B cell (primary cell): ENCODE data around the gene CBX7. TPM values are rescaled to one million over a fixed set of nuclear protein-coding genes. Genes with fewer than 3 reads are reported as not detected.
A peak's percentile ranks its signal among the peaks of the same experiment; 100 is the strongest.

Experiments used
- ATAC-seq: fragments of 200-7000 bp; cut with Tn5 transposase; one replicate; pipeline ENCODE4 v1.10.0; 2021; ENCODE audit warnings: low read depth, mild to moderate bottlenecking, moderate number of reproducible peaks, moderate library complexity
- CTCF ChIA-PET: fragments of 350-600 bp; sonication (Branson Sonifier 250); formaldehyde crosslinking; loops from one replicate; lab custom pipeline; 2021; ENCODE audit warnings: antibody characterized with exemption, inconsistent platforms; lab: Charles Lee
- POLR2A ChIA-PET: fragments of 350-600 bp; sonication (Branson Sonifier 250); formaldehyde crosslinking; loops from one replicate; lab custom pipeline; 2021; ENCODE audit warnings: antibody characterized with exemption; lab: Charles Lee
- DNase-seq: peaks from one replicate; pipeline ENCODE4 v3.0.0; 2013
- H2AFZ ChIP-seq: 2 replicates; pipeline ENCODE4 v1.6.1; 2012; ENCODE audit warnings: mild to moderate bottlenecking, low read depth, low read length; ENCODE audit not compliant: insufficient read depth, poor library complexity, severe bottlenecking
- H3K27ac ChIP-seq, 2 donors: 1 replicate in 1 of 2; 2 replicates in 1 of 2; pipeline ENCODE4 v1.5.1; 2012 to 2013; ENCODE audit warnings: low read length in 2 of 2, mild to moderate bottlenecking in 2 of 2, moderate library complexity in 1 of 2
- H3K27me3 ChIP-seq, 4 experiments: fragments of 200-600 bp in 1 of 4; sonication (generic) in 1 of 4; replicated peaks in 1 of 4; 1 replicate in 2 of 4; 2 replicates in 2 of 4; pipeline versions ENCODE4 v1.6.1 to v1.7.0; 2013 to 2016; ENCODE audit warnings: low read length in 3 of 4, mild to moderate bottlenecking in 2 of 4, mixed read lengths in 1 of 4, moderate library complexity in 1 of 4; ENCODE audit not compliant: insufficient read depth in 4 of 4, control insufficient read depth in 3 of 4; ENCODE audit errors: control extremely low read depth in 1 of 4
- H3K36me3 ChIP-seq, 2 experiments: replicated peaks in 1 of 2; 1 replicate in 1 of 2; 2 replicates in 1 of 2; pipeline versions ENCODE4 v1.6.1 to v1.7.1; 2013; ENCODE audit warnings: low read length in 1 of 2; ENCODE audit not compliant: insufficient read depth in 2 of 2, control insufficient read depth in 1 of 2; ENCODE audit errors: control extremely low read depth in 1 of 2, extremely low read depth in 1 of 2
- H3K4me1 ChIP-seq, 2 donors: fragments of 200-600 bp in 1 of 2; sonication (generic) in 1 of 2; 1 replicate in 1 of 2; 2 replicates in 1 of 2; pipeline versions ENCODE4 v1.5.1 to v1.6.1; 2013 to 2017; ENCODE audit warnings: low read length in 2 of 2; ENCODE audit not compliant: control insufficient read depth in 2 of 2, insufficient read depth in 2 of 2
- H3K4me2 ChIP-seq: replicated peaks from 2 replicates; pipeline ENCODE3; 2012; ENCODE audit warnings: mild to moderate bottlenecking, low read depth, low read length; ENCODE audit not compliant: poor library complexity, severe bottlenecking
- H3K4me3 ChIP-seq, 5 experiments: fragments of 200-600 bp in 1 of 5; sonication (generic) in 1 of 5; 1 replicate in 3 of 5; 2 replicates in 2 of 5; pipeline versions ENCODE4 v1.5.1 to v1.7.0; 2011 to 2016; ENCODE audit warnings: low read length in 4 of 5, mild to moderate bottlenecking in 4 of 5, low read depth in 2 of 5, control low read depth in 1 of 5, moderate library complexity in 1 of 5; ENCODE audit not compliant: insufficient read depth in 1 of 5; ENCODE audit errors: control extremely low read depth in 1 of 5, extremely low read depth in 1 of 5
- H3K79me2 ChIP-seq: fragments of 200-600 bp; sonication (generic); one replicate; pipeline ENCODE4 v1.6.0; 2016; ENCODE audit warnings: low read length; ENCODE audit not compliant: control insufficient read depth, insufficient read depth
- H3K9ac ChIP-seq: fragments of 200-600 bp; sonication (generic); 2 replicates; pipeline ENCODE4 v1.6.1; 2017; ENCODE audit warnings: mild to moderate bottlenecking, low read length, moderate library complexity
- H3K9me3 ChIP-seq, 3 donors: one replicate each; pipeline versions ENCODE4 v1.6.1 to v1.7.1; 2013; ENCODE audit warnings: low read length in 2 of 3; ENCODE audit not compliant: control insufficient read depth in 2 of 3, insufficient read depth in 1 of 3; ENCODE audit errors: control extremely low read depth in 1 of 3
- H4K20me1 ChIP-seq: 2 replicates; pipeline ENCODE4 v1.6.0; 2012; ENCODE audit warnings: mild to moderate bottlenecking, low read length; ENCODE audit not compliant: insufficient read depth, control insufficient read depth, poor library complexity, severe bottlenecking
- H3K27ac Mint-ChIP-seq: one replicate; pipeline ENCODE4 v1.8.0; 2021; ENCODE audit warnings: mixed read lengths
- H3K27me3 Mint-ChIP-seq: one replicate; pipeline ENCODE4 v1.8.0; 2021; ENCODE audit warnings: mixed read lengths
- H3K4me1 Mint-ChIP-seq: one replicate; pipeline ENCODE4 v1.8.0; 2021; ENCODE audit warnings: mixed read lengths
- H3K4me3 Mint-ChIP-seq: one replicate; pipeline ENCODE4 v1.8.0; 2021; ENCODE audit warnings: mixed read lengths
- H3K9me3 Mint-ChIP-seq: one replicate; pipeline ENCODE4 v1.8.0; 2022; ENCODE audit warnings: mixed read lengths; ENCODE audit not compliant: insufficient read depth
- EZH2 ChIP-seq: IDR thresholded peaks from 2 replicates; pipeline ENCODE4 v1.6.1; 2012; ENCODE audit warnings: borderline replicate concordance, low read depth, mild to moderate bottlenecking, moderate library complexity, low read length; ENCODE audit not compliant: insufficient read depth, poor library complexity, severe bottlenecking
- WGBS: methylation state at CpG from one replicate; pipeline ENCODE4 v1.1.5; 2013; ENCODE audit warnings: missing lambda C conversion rate; ENCODE audit not compliant: insufficient coverage; 5-methylcytosine and 5-hydroxymethylcytosine counted together
- intact Hi-C: fragments of 100-400 bp; cut with micrococcal nuclease; formaldehyde crosslinking; loops from one replicate; pipeline ENCODE4 v1.10.0; 2022
- polyA plus RNA-seq: library from polyadenylated mRNA; depleted of rRNA; stranded (reverse); fragments of >200 nt; gene quantifications from 2 replicates; pipeline ENCODE4 v1.2.3, GENCODE V29; 2012
- total RNA-seq, 2 donors: library from RNA; stranded (reverse); fragments of 120-200 nt in 1 of 2; gene quantifications; 1 replicate in 1 of 2; 2 replicates in 1 of 2; pipeline versions ENCODE4 v1.2.3 to v1.2.4, GENCODE V29; 2013 to 2022
- TF ChIP-seq, protein P1 (sequence below): fragments of 200-600 bp; IDR thresholded peaks from one replicate; pipeline ENCODE4 v1.8.0; 2022; ENCODE audit warnings: antibody characterized with exemption, mild to moderate bottlenecking

Gene CBX7
- total and polyA plus RNA-seq, 2 donors (not counting 1 experiment from before 2014, with no cell fraction given), result 83.6 to 141 TPM

DNA sequence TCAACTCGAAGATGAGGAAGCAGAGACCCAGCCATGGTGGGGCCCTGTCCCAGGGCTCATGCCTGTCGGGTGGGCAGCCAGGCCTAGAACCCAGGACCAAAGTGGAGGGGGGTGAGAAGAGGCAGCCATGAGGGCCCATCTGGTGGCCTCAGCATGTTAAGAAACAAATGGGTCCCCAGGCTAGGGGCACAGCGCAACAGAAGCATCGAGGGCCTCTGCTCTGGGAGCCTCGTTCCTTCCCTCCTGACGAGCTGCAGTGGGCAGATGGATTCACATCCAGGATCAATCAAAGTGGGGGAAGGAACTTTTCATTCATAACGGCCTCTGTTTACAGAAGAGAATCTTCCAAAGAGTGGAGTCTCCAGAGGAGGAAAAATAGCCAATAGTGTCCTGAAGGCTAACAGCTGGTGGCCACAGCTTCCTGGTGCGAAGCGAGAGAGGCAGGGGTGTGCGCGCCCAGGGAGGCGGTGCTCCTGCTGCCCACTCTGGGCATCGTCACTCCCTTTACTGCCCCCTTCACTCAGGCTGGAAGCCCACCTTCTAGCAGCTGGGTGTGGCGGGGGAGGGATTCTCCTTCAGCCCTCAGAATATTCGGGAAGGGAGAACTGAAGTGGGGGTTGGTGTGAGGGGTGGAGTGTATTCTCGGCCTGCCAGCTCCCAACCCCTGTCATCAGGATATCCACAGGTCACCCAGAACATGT lies 4.3 kb downstream of the CBX7 start:
- intact Hi-C loops, result no loop called here
- H3K4me1 Mint-ChIP-seq, result peaks cover 65% of the 10 kb centered on the region
- peak overlapping the region; percentile 50 for H3K9ac ChIP-seq
- DNase-seq (no peak), ATAC-seq (no peak)
- peak overlapping the region; percentile 90 for H3K27ac Mint-ChIP-seq
- peaks cover 0 to 1% (median 0%) of the 10 kb centered on the region in 4 experiments for H3K27me3 ChIP-seq
- CTCF ChIA-PET, result interaction anchor here (0.8 to 2.1 kb wide), 7 partner anchors 13 to 278 kb away, joined by 3 to 8 read pairs (median 4); no protein-coding TSS in a partner anchor
- POLR2A ChIA-PET, result interaction anchor here (0.6 to 1.9 kb wide), 2 partner anchors 171 to 445 kb away, joined by 4 to 17 read pairs; partner anchors contain the start of gene RPL3
- peaks cover 87% of the 10 kb centered on the region for H3K79me2 ChIP-seq
- H3K9me3 Mint-ChIP-seq, result no peaks in the 10 kb centered on the region
- no peak overlapping the region for H2AFZ ChIP-seq
- H3K9me3 ChIP-seq, result no peaks in the 10 kb centered on the region
- TF ChIP-seq EZH2, result no peak
- TF ChIP-seq, protein P1, sequence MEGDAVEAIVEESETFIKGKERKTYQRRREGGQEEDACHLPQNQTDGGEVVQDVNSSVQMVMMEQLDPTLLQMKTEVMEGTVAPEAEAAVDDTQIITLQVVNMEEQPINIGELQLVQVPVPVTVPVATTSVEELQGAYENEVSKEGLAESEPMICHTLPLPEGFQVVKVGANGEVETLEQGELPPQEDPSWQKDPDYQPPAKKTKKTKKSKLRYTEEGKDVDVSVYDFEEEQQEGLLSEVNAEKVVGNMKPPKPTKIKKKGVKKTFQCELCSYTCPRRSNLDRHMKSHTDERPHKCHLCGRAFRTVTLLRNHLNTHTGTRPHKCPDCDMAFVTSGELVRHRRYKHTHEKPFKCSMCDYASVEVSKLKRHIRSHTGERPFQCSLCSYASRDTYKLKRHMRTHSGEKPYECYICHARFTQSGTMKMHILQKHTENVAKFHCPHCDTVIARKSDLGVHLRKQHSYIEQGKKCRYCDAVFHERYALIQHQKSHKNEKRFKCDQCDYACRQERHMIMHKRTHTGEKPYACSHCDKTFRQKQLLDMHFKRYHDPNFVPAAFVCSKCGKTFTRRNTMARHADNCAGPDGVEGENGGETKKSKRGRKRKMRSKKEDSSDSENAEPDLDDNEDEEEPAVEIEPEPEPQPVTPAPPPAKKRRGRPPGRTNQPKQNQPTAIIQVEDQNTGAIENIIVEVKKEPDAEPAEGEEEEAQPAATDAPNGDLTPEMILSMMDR, result no peak
- H3K27me3 Mint-ChIP-seq, result no peaks in the 10 kb centered on the region
- peak overlapping the region; percentile 85 for H3K4me2 ChIP-seq
- no peak overlapping the region for H3K4me3 ChIP-seq
- WGBS, result 94% methylated on average over 11 of the region's 16 CpGs
- H3K27ac ChIP-seq, result peak overlapping the region; percentile 91 to 97
- peaks cover 67 to 78% of the 10 kb centered on the region in 2 donors for H3K4me1 ChIP-seq
- peaks cover 19% of the 10 kb centered on the region for H4K20me1 ChIP-seq
- peaks cover 0 to 22% of the 10 kb centered on the region in 2 experiments for H3K36me3 ChIP-seq
- H3K4me3 Mint-ChIP-seq, result peak overlapping the region; percentile 90
